Amniotic epithelial cell (primary cell): ENCODE measurements around the gene JMJD1C.

Experiments used
- DNase-seq: peaks from one replicate; pipeline ENCODE4 v3.0.0-alpha.2; 2010; ENCODE audit warnings: low read depth

The JMJD1C gene

DNA sequence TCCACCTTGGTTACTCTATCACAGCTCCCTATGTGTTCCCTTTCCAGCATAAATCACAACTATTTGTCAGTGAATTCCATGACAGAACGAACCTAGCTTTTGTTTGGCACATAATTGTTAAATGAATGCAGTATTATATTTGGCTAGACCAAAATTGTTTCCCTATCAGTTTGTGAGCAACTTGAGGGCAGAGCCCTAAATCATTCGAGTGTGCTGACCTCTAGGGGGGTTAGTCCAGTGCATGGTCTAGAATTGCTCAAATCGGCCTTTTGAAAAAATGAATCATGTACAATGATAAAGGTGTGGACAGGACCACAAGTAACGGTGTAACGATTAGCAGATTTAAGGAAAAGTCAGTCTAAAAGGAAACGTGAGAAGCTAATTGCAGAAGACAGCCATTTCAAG, 333.1 kb downstream of the JMJD1C start:
- no peak for DNase-seq

DNA sequence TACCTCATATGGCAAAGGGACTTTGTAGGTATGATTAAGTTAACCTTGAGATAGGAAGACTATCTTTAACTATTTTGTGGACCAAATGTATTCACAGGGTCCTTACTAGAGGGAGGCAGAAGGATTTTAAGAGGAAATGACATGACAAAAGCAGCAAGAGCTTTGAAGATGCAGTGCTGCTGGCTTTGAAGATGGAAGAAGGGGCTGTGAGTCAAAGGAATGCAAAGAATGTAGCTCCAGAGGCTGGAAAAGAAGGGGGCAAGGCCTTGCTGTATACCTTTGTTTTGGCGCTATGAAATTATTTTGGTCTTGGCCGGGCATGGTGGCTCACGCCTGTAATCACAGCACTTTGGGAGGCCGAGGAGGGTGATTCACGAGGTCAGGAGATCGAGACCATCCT, 335.9 kb downstream of the JMJD1C start:
- DNase-seq, result no peak

DNA sequence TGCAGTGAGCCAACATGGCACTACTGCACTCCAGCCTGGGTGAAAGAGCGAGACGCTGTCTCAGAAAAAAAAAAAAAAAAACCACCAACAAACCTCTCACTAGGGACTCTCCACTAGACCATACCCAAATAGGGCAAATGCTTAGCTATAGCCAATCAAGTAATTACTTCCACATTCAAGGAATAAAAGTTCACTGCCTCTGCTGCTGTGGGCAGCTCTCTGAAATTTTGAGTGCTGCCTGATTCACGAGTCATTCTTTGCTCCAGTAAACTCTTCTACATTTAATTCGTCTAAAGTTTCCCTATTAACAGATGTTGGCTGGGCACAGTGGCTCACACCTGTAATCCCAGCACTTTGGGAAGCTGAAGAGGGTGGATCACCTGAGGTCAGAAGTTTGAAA, 337.3 kb downstream of the JMJD1C start:
- no peak for DNase-seq

DNA sequence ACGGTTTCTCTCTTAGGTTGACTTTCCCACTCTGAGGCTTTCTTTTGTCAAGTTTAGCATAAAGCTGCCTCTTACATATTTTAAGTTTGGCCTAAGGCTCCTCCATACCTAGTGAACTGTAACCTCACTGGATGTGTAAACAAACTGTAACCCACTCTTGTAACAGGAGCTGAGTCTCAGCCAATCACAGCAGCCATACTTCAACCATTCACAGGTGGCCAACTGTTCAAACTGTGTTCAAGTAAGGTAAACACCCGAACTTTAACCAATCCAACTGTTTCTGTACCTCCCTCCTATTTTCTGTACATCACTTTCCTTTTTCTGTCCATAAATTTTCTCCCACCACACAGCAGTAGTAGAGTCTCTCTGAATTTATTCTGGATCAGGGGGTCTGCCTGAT, 340.3 kb downstream of the JMJD1C start:
- DNase-seq, result no peak

DNA sequence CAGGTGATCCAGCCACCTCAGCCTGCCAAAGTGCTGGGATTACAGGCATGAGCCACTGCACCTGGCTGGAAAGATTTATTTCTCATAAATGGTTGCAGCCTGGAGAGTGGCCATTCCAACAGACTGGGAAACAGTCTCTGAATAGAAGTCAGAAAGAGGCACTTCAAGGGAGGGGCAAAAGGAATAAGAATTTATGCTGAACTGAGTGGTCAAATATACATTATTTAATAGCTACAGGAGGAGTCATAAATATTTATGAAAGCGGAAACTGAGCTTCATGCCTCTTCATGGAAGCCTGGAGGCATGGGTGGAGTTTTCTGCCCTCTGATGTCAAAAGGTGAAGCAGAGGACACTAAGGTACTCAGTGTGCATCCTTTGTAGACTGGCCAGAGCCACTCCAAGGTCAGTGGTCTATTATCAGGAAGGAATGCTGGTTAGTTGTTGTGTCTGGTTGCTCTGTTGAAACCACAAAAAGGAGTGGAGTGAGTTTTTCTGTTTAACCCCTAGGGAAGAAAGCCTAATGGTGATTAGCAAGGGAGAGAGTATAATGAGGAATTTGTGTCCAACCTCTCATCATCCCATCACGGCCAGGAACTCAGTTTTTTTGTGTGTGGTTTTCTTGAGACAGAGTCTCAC, 341.9 kb downstream of the JMJD1C start:
- peak; percentile 96 for DNase-seq

DNA sequence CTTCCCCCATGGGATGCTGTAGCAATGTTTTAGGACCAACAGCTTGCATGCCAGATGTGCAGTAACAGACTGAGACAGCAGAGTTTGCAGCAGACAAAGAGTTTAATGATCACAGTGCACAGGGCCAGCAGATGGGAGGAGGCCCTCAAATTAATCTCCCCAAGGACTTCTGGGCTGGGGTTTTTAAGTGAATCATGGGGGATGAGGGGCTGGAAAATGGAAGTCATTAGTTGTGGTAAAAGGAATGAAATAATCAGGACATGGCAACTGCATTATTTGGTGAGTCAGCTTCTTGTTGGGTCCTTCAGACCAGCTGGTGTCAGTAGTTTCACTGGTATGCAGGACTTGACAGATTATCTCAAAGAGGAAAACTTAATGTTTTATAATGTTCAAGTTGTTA, 345.2 kb downstream of the JMJD1C start:
- DNase-seq, result peak; percentile 95

DNA sequence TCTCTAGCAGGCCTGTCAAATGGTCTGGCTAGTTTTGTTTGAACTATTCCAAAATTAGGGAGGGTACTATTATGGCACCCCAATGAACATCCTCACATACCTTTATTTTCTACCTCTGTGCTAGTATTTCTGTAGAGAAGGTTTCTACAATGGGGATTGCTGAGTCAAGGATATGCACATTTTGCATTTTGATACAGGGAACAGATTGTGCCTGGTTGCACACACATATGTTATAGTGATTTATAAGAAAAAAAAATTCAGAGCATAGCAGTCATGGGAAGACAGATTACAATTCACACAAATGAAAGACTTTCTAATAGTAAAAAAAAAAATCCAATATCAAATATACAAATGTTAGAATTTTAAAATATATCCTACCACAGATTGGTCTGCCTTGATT, 346.7 kb downstream of the JMJD1C start:
- no peak for DNase-seq
